Mucosa of rectum (tissue), 2 donors: Measurements from ENCODE around the gene COL5A2.

Experiments used
- H3K27ac ChIP-seq, 2 donors: one replicate each; pipeline ENCODE4 v1.7.0; 2013; ENCODE audit warnings: inconsistent platforms in 2 of 2, low read depth in 2 of 2, low read length in 2 of 2
- H3K27me3 ChIP-seq, 2 donors: one replicate each; pipeline ENCODE4 v1.7.0; 2013; ENCODE audit warnings: low read length in 2 of 2; ENCODE audit not compliant: control insufficient read depth in 2 of 2, insufficient read depth in 2 of 2
- H3K36me3 ChIP-seq, 2 donors: one replicate each; pipeline ENCODE4 v1.7.0; 2013; ENCODE audit warnings: low read length in 2 of 2; ENCODE audit not compliant: control insufficient read depth in 2 of 2, insufficient read depth in 2 of 2
- H3K4me1 ChIP-seq, 2 donors: one replicate each; pipeline ENCODE4 v1.7.0; 2013; ENCODE audit warnings: low read length in 2 of 2, mild to moderate bottlenecking in 1 of 2; ENCODE audit not compliant: control insufficient read depth in 2 of 2, insufficient read depth in 2 of 2
- H3K4me3 ChIP-seq, 2 donors: one replicate each; pipeline ENCODE4 v1.7.0; 2013; ENCODE audit warnings: low read length in 2 of 2
- H3K9ac ChIP-seq, 2 donors: one replicate each; pipeline ENCODE4 v1.7.0; 2013; ENCODE audit warnings: low read length in 2 of 2, low read depth in 1 of 2, mild to moderate bottlenecking in 1 of 2
- H3K9me3 ChIP-seq, 2 donors: one replicate each; pipeline ENCODE4 v1.7.0; 2013; ENCODE audit warnings: low read length in 2 of 2; ENCODE audit not compliant: control insufficient read depth in 2 of 2
- donor health status: healthy.
- donor health status: Normal muscosa, but diverticular disease.

Gene COL5A2

DNA sequence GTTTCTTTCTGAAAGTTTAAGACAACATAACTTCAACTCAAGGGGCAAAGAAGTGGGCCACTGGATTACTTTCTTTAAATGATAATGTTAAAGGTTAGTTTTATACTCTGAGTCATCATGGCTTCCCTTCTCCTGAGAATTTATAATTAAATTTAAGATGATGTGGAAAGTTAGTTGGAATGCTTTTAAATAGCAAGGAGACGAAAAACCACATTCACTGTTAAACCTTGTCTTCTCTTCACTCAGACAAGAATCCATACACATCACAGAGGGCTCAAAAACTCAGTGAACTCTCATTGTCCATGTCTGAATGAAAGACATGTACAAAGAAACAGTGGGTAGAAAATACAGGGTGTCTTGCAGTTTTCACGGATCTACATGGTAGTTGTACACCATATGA lies 65.6 kb downstream of the COL5A2 start:
- H3K4me1 ChIP-seq = no peaks in the 10 kb centered on the region
- no peak overlapping the region for H3K4me3 ChIP-seq
- no peaks in the 10 kb centered on the region for H3K27me3 ChIP-seq
- no peaks in the 10 kb centered on the region for H3K9me3 ChIP-seq
- H3K9ac ChIP-seq = no peak overlapping the region
- H3K36me3 ChIP-seq = no peaks in the 10 kb centered on the region
- no peak overlapping the region for H3K27ac ChIP-seq

DNA sequence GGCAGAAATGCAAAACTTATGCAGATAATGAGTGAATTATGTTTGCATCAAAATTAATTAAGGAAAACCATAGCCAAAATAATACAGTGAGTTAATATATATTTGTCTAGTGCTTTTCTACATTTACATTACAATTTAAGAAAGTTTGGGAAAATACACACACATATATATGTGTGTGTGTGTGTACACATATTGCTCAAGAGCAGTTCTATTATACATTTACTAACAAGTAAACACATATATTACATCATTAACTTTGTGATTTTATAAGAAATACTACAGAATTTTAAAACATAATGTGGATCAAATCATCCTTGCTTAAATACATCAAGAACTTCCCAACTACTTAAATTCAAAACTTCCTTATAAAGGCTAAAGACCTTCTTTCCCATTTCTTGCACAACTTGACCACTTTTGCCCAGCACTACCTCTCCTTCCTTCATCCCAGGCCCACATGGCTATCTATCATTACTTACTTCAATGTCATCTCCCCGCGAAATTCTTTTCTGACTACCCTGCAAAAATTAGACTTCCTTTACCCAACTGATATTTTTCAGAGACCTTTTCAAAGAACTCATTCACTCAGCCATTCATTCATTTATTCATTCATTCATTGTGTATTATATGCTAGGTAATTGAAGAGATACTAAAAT lies 68.4 kb downstream of the COL5A2 start:
- no peak overlapping the region for H3K4me3 ChIP-seq
- no peak overlapping the region for H3K27ac ChIP-seq
- H3K9ac ChIP-seq = no peak overlapping the region
- no peaks in the 10 kb centered on the region for H3K4me1 ChIP-seq
- no peaks in the 10 kb centered on the region for H3K27me3 ChIP-seq
- no peaks in the 10 kb centered on the region for H3K9me3 ChIP-seq
- no peaks in the 10 kb centered on the region for H3K36me3 ChIP-seq

DNA sequence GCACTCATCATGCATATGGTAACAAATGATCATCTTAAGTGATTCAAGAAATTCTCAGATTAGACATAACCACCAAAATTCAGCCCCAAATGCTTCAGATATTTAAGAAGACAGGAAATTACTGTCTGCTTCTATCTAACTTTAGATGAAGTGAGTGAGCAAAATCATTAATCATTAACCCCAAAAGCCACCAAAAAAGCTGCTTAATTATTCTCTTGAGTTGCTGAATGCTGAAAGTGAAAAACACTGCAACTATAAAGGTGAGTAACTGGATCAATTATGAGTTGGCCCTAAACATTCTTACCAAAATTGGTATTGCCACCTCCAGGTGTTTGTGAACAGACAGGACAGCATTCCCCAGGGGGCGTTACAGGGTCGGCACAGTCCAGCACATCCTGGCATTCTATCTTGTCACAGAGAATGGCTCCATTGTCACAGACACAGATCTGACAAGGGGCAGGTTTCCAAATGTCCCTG lies 69.6 kb downstream of the COL5A2 start:
- Histone ChIP-seq H3K4me3 (no peak overlapping the region), H3K4me1 (no peaks in the 10 kb centered on the region), H3K36me3 (no peaks in the 10 kb centered on the region), H3K27ac (no peak overlapping the region), H3K27me3 (no peaks in the 10 kb centered on the region), H3K9me3 (no peaks in the 10 kb centered on the region), H3K9ac (no peak overlapping the region)

DNA sequence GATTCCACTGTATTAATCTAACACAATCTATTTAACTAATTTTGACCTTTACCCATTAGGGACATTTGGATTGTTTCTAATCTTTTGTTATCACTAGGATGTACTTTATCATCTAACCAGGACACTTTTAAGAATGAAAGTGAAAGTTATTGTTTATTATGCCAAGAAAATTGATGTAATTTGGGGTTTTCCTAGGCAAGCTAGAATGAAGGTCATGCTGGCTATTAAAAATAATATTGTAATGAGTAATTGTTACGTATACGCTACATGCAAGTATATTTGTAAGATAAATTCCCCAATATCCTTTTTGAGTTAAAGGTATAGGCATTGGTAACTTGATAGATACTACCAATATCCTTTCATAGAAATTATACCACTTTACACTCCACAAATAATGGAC lies 74.6 kb downstream of the COL5A2 start:
- H3K4me3 ChIP-seq = no peak overlapping the region
- no peaks in the 10 kb centered on the region for H3K4me1 ChIP-seq
- no peak overlapping the region for H3K9ac ChIP-seq
- H3K9me3 ChIP-seq = no peaks in the 10 kb centered on the region
- no peaks in the 10 kb centered on the region for H3K27me3 ChIP-seq
- H3K27ac ChIP-seq = no peak overlapping the region
- no peaks in the 10 kb centered on the region for H3K36me3 ChIP-seq

DNA sequence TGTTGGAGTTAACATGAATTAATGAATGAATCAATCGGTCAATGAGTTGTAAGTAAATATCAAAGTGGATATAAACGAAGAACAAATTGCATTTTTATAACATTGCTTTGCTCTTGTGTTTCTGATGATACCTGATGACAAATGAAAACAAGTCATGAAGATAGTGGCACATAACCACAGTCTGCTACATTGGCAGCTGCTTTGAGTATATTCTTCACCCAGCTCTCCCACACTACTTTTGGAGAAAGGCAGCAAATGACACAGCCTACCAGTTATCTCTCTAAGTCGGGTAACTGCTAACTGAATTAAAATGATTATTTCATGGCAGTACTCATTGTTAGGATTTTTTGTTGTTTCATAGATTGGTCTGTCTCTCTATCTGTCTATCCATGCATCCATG lies 76.8 kb downstream of the COL5A2 start:
- no peaks in the 10 kb centered on the region for H3K36me3 ChIP-seq
- H3K27me3 ChIP-seq = no peaks in the 10 kb centered on the region
- no peaks in the 10 kb centered on the region for H3K9me3 ChIP-seq
- H3K9ac ChIP-seq = no peak overlapping the region
- no peak overlapping the region for H3K4me3 ChIP-seq
- H3K4me1 ChIP-seq = no peaks in the 10 kb centered on the region
- no peak overlapping the region for H3K27ac ChIP-seq

DNA sequence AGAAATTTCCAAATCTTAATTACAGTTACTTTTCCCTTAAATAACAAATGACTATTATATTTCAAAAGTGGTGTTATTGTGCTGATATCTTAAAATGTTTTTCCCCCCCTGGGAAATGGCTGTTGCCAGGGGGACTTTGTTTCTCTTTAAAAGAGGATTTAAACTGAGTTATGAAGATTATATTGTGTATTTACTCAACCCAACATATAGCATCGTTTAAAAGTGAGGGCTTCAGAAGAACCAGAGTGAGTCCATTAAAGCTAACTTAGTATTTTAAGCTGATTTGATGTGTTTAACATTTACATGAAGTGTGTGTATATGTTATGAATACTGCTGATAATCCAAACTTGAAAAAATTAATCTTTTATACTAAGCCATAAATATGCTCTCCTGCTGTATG lies 81.6 kb downstream of the COL5A2 start:
- H3K36me3 ChIP-seq = no peaks in the 10 kb centered on the region
- no peaks in the 10 kb centered on the region for H3K9me3 ChIP-seq
- H3K27me3 ChIP-seq = no peaks in the 10 kb centered on the region
- no peaks in the 10 kb centered on the region for H3K4me1 ChIP-seq
- H3K27ac ChIP-seq = no peak overlapping the region
- H3K4me3 ChIP-seq = no peak overlapping the region
- no peak overlapping the region for H3K9ac ChIP-seq

DNA sequence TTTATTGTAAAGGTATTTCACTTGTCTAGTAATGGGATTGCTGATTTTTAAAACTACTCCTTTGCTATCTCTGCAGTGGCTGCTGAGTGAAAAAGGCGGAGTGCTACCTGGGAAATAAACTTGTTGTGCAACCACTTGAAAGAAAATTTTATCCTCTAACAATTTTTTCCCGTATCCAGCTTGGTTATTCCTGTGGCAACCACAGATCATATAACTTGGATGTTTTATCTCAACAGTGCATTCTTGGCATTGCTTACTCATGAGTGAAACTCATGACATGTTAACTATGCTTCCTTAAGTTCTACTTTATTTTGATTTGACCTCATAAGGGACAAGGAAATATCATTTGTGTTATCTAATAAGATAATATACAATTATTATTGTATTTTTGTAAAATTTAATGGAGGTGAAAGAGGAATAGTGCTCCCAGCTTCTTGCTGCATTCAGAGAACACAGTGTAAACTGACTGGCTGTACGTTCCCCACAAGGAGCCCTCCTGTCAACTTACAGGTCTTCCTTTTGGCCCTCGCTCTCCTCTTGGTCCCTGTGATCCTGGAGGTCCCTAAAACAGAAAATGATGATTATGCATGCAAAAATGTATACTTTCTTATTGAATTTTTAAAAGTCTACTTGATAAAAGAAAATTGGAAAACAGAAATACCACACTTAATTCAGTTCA lies 82.7 kb downstream of the COL5A2 start:
- no peaks in the 10 kb centered on the region for H3K27me3 ChIP-seq
- no peak overlapping the region for H3K9ac ChIP-seq
- H3K4me1 ChIP-seq = no peaks in the 10 kb centered on the region
- H3K4me3 ChIP-seq = no peak overlapping the region
- H3K9me3 ChIP-seq = no peaks in the 10 kb centered on the region
- no peaks in the 10 kb centered on the region for H3K36me3 ChIP-seq
- no peak overlapping the region for H3K27ac ChIP-seq

DNA sequence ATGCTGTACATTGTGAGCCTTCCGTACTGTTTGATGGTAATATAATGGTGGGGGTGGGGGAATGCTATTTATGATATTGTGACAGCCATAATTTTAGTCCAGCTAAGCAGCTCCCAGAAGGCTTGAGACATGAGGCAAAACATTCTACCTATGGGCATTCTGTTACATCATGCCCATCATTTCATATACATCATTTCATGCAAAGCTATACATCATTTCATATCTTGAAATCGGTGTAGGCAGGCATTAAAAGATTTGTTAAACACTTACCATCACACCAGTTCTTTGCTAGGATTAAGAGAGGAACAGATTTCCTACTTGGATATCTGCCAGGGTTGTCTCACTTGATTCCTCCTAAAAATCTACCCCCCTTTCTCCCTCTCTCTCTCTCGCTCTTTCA lies 84.5 kb downstream of the COL5A2 start:
- no peaks in the 10 kb centered on the region for H3K27me3 ChIP-seq
- H3K4me1 ChIP-seq = no peaks in the 10 kb centered on the region
- no peak overlapping the region for H3K9ac ChIP-seq
- H3K9me3 ChIP-seq = no peaks in the 10 kb centered on the region
- no peak overlapping the region for H3K4me3 ChIP-seq
- H3K36me3 ChIP-seq = no peaks in the 10 kb centered on the region
- no peak overlapping the region for H3K27ac ChIP-seq

DNA sequence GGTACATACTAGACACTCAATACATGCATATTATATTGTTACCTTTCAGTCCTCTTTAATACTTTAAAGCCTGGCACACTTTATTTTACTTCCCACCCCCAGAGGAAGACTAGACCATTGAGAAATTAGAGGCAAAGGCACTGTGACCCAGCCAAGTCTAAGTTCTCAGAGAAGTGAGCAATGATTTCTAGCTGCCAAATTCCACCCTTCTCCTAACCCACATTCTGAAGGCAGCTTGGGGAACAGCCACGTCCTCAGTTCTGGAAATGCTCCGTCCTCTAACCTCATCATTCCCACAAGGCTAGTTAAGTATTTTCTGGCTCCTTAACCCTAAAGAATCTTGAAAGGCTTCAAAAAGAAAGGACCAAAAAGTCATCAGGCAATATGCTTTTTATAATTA lies 86.6 kb downstream of the COL5A2 start:
- H3K4me3 ChIP-seq = no peak overlapping the region
- H3K4me1 ChIP-seq = no peaks in the 10 kb centered on the region
- H3K27me3 ChIP-seq = no peaks in the 10 kb centered on the region
- no peak overlapping the region for H3K27ac ChIP-seq
- no peaks in the 10 kb centered on the region for H3K9me3 ChIP-seq
- H3K36me3 ChIP-seq = no peaks in the 10 kb centered on the region
- H3K9ac ChIP-seq = no peak overlapping the region

DNA sequence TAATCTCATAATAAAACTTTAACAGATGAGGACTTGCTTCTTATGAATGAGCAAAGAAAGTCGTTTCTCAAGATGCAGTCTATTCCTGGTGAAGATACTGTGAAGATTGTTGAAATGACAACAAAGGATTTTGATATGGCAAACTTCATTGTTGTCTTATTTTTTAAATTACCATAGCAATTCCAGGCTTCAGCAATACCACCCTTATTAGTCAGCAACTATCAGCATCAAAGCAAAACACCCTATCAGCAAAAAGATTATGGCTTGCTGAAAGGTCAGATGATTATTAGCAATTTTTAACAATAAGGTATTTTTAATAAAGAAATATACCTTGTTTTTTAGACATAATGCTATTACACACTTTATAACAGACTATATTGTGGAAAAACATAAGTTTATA lies 88.3 kb downstream of the COL5A2 start:
- H3K4me3 ChIP-seq = no peak overlapping the region
- no peaks in the 10 kb centered on the region for H3K9me3 ChIP-seq
- no peaks in the 10 kb centered on the region for H3K27me3 ChIP-seq
- H3K9ac ChIP-seq = no peak overlapping the region
- H3K36me3 ChIP-seq = no peaks in the 10 kb centered on the region
- H3K27ac ChIP-seq = no peak overlapping the region
- no peaks in the 10 kb centered on the region for H3K4me1 ChIP-seq
